Mesodermal cell (in vitro differentiated cells): ENCODE measurements around the gene STUM.

Source experiments
- H3K27ac ChIP-seq: 2 replicates; pipeline ENCODE4 v1.7.0; 2013; ENCODE audit warnings: mild to moderate bottlenecking, low read depth, low read length, moderate library complexity; ENCODE audit not compliant: severe bottlenecking
- H3K36me3 ChIP-seq: 2 replicates; pipeline ENCODE4 v1.7.1; 2013; ENCODE audit warnings: mild to moderate bottlenecking, low read length, moderate library complexity; ENCODE audit not compliant: control insufficient read depth, insufficient read depth
- H3K4me1 ChIP-seq: one replicate; pipeline ENCODE4 v1.7.1; 2013; ENCODE audit warnings: mild to moderate bottlenecking, low read length; ENCODE audit not compliant: insufficient read depth, control insufficient read depth, poor library complexity, severe bottlenecking
- H3K4me3 ChIP-seq: 2 replicates; pipeline ENCODE4 v1.7.0; 2013; ENCODE audit warnings: low read length, control low read depth, mild to moderate bottlenecking; ENCODE audit not compliant: insufficient read depth, poor library complexity, severe bottlenecking; ENCODE audit errors: extremely low read depth
- H3K9me3 ChIP-seq: 2 replicates; pipeline ENCODE4 v1.7.1; 2013; ENCODE audit warnings: mild to moderate bottlenecking, low read length, moderate library complexity; ENCODE audit not compliant: control insufficient read depth
- WGBS, 2 experiments: methylation state at CpG; one replicate each; pipeline ENCODE4 v1.1.5; 2013; ENCODE audit warnings: missing lambda C conversion rate in 2 of 2; ENCODE audit not compliant: insufficient coverage in 2 of 2; 5-methylcytosine and 5-hydroxymethylcytosine counted together

STUM gene

DNA sequence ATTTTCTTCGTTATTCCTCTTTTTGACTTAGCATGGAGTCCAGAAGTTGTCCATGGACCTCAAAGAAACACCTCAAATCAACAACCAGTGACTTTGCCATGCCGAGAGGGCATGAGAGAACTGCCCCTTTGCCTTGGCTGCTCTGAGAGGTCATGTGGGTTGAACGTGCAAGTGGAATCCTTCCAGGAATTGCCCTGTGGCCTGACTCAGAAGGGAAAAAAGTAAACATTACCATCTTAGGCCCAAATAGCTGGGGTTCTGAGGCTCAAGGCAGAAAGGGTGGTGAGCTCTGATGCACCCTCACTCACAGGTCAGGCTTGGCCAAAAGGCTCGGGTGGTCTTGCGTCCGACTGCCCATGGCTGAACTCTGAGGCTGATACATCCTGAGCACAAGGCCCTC, 15.1 kb downstream of the STUM start:
- Histone ChIP-seq H3K9me3 (no peaks in the 10 kb centered on the region), H3K36me3 (no peaks in the 10 kb centered on the region), H3K4me1 (no peaks in the 10 kb centered on the region), H3K27ac (no peak overlapping the region), H3K4me3 (no peak overlapping the region)
- WGBS, 2 experiments, result 92 to 98% methylated on average over 5 of the region's 6 CpGs

DNA sequence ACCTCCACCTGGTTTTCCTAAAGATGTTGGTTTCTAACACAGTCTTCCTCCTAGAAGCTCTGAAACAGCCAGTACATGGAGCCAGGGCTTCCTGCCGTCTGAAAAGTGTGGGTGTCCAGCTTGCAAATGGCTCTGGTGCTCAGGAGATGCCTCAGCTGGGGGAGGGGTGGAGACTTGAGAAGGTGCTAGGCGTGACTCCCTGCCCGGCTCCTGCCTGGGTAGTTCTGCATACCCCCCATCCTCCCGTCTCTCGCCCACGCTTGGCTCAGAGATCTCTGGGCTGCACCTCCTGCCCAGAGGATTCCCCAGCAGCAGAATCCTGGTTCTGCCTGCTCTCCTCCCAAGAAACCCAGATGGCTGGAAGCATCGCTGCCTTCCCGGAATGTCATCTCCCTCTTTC, 16.9 kb downstream of the STUM start:
- Histone ChIP-seq H3K9me3 (no peaks in the 10 kb centered on the region), H3K27ac (no peak overlapping the region), H3K36me3 (no peaks in the 10 kb centered on the region), H3K4me3 (no peak overlapping the region), H3K4me1 (no peaks in the 10 kb centered on the region)
- WGBS, 2 experiments, result 94 to 100% methylated on average over 6 to 7 of the region's 8 CpGs

DNA sequence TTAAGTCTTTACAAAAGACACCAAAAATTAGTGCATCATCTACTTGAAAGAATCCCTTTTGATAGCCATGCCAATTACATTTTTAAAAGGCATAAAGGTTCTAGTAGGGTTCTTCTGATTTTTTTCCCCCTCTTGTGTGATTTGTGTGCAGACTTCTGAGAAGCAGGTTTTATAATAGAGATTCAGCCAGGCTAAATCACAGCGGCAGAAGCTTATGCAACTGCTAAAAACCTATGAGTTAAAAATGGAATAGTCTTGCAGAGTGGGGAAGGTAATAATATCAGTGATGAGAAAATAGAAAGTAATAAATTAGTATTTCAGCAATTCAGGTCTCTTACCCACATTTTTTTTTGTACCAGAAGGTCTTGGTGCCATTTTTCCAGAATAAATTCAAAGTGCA, 17.7 kb downstream of the STUM start:
- WGBS, 2 experiments, result 83% methylated on average over 1 of the region's 1 CpG; no CpG with 5 or more reads in 1 of the 2 experiments
- Histone ChIP-seq H3K9me3 (no peaks in the 10 kb centered on the region), H3K27ac (no peak overlapping the region), H3K4me3 (no peak overlapping the region), H3K4me1 (no peaks in the 10 kb centered on the region), H3K36me3 (no peaks in the 10 kb centered on the region)

DNA sequence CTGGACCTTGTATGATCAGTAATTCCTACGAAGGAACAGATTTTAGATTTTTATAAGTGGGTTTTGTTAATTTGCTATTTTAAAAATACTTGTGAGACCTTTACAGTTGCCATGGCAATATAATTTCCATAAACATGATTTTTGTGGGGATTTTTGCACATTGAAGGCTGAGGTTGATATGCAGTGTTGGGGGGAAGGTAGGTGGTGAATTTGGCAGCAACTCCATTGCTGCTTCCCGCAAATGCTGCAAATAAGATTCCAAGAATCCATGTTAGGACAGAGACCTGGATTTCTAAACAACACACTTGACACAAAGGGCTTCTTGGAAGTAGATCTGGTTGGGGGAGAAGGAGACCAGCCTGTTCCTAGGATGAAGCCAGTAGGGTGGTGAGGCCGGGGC, 18.2 kb downstream of the STUM start:
- no peaks in the 10 kb centered on the region for H3K36me3 ChIP-seq
- 89 to 91% methylated on average over 1 of the region's 3 CpGs for WGBS, 2 experiments
- no peaks in the 10 kb centered on the region for H3K9me3 ChIP-seq
- no peaks in the 10 kb centered on the region for H3K4me1 ChIP-seq
- no peak overlapping the region for H3K27ac ChIP-seq
- no peak overlapping the region for H3K4me3 ChIP-seq

DNA sequence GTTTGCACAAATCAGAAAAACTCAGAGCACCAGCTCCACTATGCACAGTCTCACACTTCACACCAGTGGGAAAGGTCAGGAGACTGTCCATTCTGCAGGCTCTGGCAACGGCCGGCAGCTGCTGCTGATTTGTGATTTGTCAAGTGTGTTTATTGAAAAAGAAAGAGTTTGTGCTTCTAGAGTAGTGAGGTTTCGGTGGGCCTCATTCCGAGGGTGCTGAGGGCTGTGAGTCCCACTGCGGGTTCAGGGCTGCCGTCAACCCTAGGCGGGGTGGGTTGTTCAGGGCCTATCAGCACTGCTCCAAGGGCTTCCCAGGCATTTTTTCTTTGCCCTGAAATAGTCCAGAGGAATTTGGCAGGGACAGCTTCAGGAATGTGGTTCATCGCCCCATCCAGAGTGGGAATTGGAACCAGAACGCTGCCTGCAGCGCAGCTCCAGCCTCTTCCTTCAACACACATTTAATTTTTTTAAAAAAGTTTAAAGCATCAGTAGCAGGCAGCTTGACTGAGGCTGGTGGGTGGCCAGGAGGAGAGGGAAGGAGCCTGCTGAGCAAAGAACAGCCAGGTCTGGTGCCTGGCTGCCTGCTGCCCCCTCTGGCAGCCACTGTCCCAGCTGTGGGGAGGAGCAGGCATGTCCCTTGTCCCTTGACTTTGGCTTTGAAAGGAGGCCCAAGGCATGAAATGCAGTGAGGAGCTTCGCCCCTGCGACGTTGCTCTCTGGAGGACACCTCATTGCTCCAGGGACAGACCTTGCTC, 19.7 kb downstream of the STUM start:
- Histone ChIP-seq H3K27ac (no peak overlapping the region), H3K9me3 (no peaks in the 10 kb centered on the region), H3K36me3 (no peaks in the 10 kb centered on the region), H3K4me3 (no peak overlapping the region), H3K4me1 (no peaks in the 10 kb centered on the region)
- WGBS, 2 experiments, result 71 to 81% methylated on average over 8 to 10 of the region's 13 CpGs

DNA sequence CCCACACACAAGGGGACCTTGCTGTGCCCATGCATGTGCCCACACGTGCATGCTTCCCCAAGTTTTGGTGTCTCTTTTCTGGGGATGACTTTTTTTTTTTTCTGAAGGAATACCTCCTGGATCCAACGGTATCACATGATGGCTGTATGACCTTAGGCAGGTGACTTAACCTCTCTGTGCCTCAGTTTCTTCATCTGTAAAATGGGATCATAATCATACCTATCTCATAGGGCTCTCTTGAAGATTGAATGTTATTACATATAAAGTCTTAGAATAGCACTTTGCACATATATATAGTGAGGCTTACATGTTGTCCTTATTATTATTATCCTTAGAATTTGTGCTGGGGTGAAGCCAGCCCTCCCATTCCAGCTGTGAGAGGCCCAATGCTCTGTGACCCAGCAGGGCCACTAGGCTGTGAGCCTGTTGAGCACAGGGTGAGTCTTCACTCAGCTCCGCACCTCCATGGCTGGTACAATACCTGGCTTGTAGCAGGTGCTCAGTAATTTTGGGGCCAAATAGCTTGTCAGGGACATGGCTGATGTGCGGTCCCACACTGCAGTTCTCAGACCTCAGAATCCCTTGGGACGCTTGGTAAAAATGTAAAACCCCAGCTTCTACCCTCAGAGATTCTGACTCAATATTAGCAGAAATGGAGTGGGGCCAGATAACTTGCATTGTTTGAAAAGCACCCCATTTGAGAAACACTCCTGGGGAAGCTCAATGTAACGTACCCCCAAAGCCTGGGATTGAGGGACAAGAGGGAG, 20.6 kb downstream of the STUM start:
- H3K4me3 ChIP-seq, result no peak overlapping the region
- no peak overlapping the region for H3K27ac ChIP-seq
- no peaks in the 10 kb centered on the region for H3K4me1 ChIP-seq
- H3K9me3 ChIP-seq, result no peaks in the 10 kb centered on the region
- no peaks in the 10 kb centered on the region for H3K36me3 ChIP-seq
- WGBS, 2 experiments, result 94 to 98% methylated on average over 4 of the region's 6 CpGs

DNA sequence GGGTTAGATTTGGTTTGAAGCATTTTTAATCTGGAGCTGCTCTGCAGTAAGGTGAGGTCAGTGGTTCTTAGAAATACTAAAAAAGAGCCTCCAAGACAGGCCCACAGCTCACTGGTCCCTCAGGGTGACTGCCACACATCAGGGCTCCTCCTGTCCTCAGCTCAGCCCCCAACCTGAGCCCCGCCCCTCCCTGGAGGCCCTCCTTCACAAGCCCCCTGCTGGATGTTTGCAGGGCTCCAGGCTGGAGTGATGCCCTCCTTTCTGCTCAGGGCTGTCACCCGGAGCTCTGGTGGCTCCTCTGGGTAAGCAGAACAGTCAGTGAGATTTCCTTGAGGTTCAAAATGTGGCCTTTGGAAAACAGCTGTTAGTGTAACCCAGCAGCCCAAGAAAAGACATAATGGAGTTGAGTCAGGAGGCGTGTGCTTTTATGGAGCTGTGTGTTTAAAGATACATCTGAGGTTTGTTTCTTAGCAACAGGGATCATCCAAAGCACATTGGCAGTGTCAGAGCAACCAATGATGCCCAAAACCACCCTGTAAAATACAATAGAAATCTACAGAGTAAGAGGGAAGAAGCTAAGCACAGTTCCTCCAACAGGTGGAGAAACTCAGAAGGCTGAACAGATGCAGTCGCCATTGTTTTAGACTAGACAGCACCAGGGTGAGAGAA, 21.4 kb downstream of the STUM start:
- Histone ChIP-seq H3K27ac (no peak overlapping the region), H3K4me1 (no peaks in the 10 kb centered on the region), H3K9me3 (no peaks in the 10 kb centered on the region), H3K4me3 (no peak overlapping the region), H3K36me3 (no peaks in the 10 kb centered on the region)
- WGBS, 2 experiments, result 49 to 73% methylated on average over 3 of the region's 4 CpGs

DNA sequence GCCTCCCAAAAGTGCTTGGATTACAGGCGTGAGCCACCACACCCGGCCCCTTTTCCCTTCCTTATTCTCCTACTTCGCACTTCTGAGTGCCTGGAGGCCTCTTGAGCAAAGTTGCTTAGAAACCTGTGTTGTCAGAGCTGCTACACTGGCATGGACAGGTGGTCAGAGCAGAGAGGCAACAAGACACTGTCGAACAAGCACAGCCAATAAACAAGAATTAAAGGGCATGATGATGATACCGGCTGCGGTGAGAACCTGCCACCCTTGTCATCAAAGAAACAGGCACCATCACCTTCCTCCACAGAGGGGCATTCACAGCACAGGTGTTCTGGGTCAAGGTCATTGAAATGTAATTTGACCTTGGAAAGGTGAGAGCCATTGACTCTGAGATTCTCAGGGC, 23.3 kb downstream of the STUM start:
- H3K27ac ChIP-seq, result no peak overlapping the region
- 67 to 93% methylated on average over 3 of the region's 6 CpGs for WGBS, 2 experiments
- no peak overlapping the region for H3K4me3 ChIP-seq
- no peaks in the 10 kb centered on the region for H3K36me3 ChIP-seq
- no peaks in the 10 kb centered on the region for H3K4me1 ChIP-seq
- no peaks in the 10 kb centered on the region for H3K9me3 ChIP-seq

DNA sequence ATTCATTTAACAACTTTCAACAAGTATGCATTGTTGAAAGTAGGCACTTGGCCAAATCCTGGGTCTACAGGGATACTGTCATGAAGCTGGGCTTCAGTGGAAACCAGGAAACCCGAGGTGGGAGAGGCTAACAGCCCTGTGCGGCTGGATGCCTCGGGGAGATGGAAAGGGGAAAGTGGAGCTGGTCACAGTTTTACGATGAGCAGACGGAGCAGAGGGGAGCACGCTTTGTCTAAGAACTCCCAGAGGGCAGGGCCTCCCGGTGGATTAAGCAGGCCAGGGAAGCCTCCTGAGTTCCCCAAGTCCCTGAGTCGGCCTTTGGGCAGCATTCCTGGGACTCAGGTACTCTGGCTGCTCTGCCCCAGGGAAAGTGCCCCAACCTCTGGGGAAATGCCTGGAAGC, 23.8 kb downstream of the STUM start:
- WGBS, 2 experiments, result 90 to 93% methylated on average over 5 to 8 of the region's 8 CpGs

DNA sequence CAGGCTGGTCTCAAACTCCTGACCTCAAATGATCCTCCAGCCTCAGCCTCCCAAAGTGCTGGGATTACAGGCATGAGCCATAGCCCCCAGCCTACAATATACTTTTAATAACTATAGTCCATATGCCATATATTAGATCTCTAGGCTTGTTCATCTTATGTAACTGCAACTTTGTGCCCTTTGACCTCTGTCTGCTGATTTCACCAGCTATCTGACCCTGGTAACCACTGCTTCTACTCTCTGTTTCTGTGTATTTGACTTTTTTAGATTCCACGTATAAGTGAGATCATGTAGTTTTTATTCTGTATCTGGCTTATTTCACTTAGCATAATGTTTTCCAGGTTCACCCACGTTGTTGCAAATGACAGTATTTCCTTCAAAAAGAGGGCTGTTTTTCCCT, 25.5 kb downstream of the STUM start:
- Histone ChIP-seq H3K36me3 (no peaks in the 10 kb centered on the region), H3K4me1 (no peaks in the 10 kb centered on the region), H3K4me3 (no peak overlapping the region), H3K9me3 (no peaks in the 10 kb centered on the region), H3K27ac (no peak overlapping the region)
- 69 to 71% methylated on average over 1 of the region's 2 CpGs for WGBS, 2 experiments

More for the DNA sequence above, 23.8 kb downstream of the STUM start:
- Histone ChIP-seq H3K36me3 (no peaks in the 10 kb centered on the region), H3K9me3 (no peaks in the 10 kb centered on the region), H3K27ac (no peak overlapping the region), H3K4me3 (no peak overlapping the region), H3K4me1 (no peaks in the 10 kb centered on the region)
